Stimulated activated naive CD8-positive, alpha-beta T cell treated with anti-CD3 and anti-CD28 coated beads, Interleukin-15, Interleukin-2, amounts not matched to agents 100 U/mL and 50 U/mL, for 24 hours (primary cell): ENCODE data around the gene TTC33.
"Not testable (repeated sequence)": the region's sequence is repeated elsewhere in the genome, so short reads cannot be mapped to it uniquely, and the experiment has no call there.

ENCODE experiments used
- ATAC-seq: fragments of 150-1000 bp; cut with Tn5 transposase; one replicate; pipeline ENCODE4 v1.10.0; 2021
- DNase-seq: peaks from one replicate; pipeline ENCODE4 v3.0.0; 2021

Gene TTC33

GRCh38 chr5:40755407-40756365, at the start of gene TTC33:
Gene TTC33, minus strand, starts transcription at chr5:40755961. Its CDS starts 8,943 bp downstream, at chr5:40747018.
- DNase-seq (peak; percentile 94), ATAC-seq (peak; percentile 94)

GRCh38 chr5:40801771-40802562, 46.2 kb upstream of the TTC33 start:
- ATAC-seq (no peak), DNase-seq (no peak)

- ATAC-seq (no peak), DNase-seq (no peak)
Measured at GRCh38 chr5:40799258-40799657, 43.5 kb upstream of the TTC33 start.

GRCh38 chr5:40798801-40799210, 43.0 kb upstream of the TTC33 start:
- no peak for ATAC-seq
- no peak for DNase-seq

- DNase-seq: peak; percentile 90
- ATAC-seq: peak; percentile 92
Measured at GRCh38 chr5:40798012-40798800, 42.4 kb upstream of the TTC33 start, which contains the start of gene PRKAA1. Gene PRKAA1, minus strand, starts transcription at chr5:40798374. Its CDS starts 185 bp downstream, at chr5:40798189.

GRCh38 chr5:40797273-40798011, 41.7 kb upstream of the TTC33 start:
- ATAC-seq (peak; percentile 58), DNase-seq (peak; percentile 82)

- no peak for DNase-seq
- ATAC-seq: no peak
Measured at GRCh38 chr5:40796487-40796889, 40.7 kb upstream of the TTC33 start.

GRCh38 chr5:40794877-40795276, 39.1 kb upstream of the TTC33 start:
- DNase-seq, ATAC-seq: not testable (repeated sequence)

GRCh38 chr5:40794340-40794739, 38.6 kb upstream of the TTC33 start:
- DNase-seq, ATAC-seq: not testable (repeated sequence)

GRCh38 chr5:40792691-40793090, 36.9 kb upstream of the TTC33 start:
- ATAC-seq, DNase-seq: not testable (repeated sequence)

GRCh38 chr5:40791715-40792139, 36.0 kb upstream of the TTC33 start:
- ATAC-seq: no peak

GRCh38 chr5:40790947-40791593, 35.3 kb upstream of the TTC33 start:
- ATAC-seq (no peak), DNase-seq (no peak)

More at GRCh38 chr5:40791715-40792139, 36.0 kb upstream of the TTC33 start:
- DNase-seq: no peak

- not testable (repeated sequence) for DNase-seq, ATAC-seq
Measured at GRCh38 chr5:40788941-40789340, 33.2 kb upstream of the TTC33 start.

- ATAC-seq: no peak
Measured at GRCh38 chr5:40787986-40788385, 32.2 kb upstream of the TTC33 start.

GRCh38 chr5:40786664-40787063, 30.9 kb upstream of the TTC33 start:
- not testable (repeated sequence) for DNase-seq, ATAC-seq

More at GRCh38 chr5:40787986-40788385, 32.2 kb upstream of the TTC33 start:
- no peak for DNase-seq

- DNase-seq (no peak), ATAC-seq (no peak)
Measured at GRCh38 chr5:40784916-40785315, 29.2 kb upstream of the TTC33 start.

GRCh38 chr5:40784027-40784653, 28.4 kb upstream of the TTC33 start:
- no peak for DNase-seq
- no peak for ATAC-seq

GRCh38 chr5:40781843-40782409, 26.2 kb upstream of the TTC33 start:
- DNase-seq (no peak), ATAC-seq (no peak)

GRCh38 chr5:40780858-40781257, 25.1 kb upstream of the TTC33 start:
- DNase-seq: no peak
- ATAC-seq: no peak

- DNase-seq (no peak), ATAC-seq (no peak)
Measured at GRCh38 chr5:40780199-40780598, 24.4 kb upstream of the TTC33 start.
